Tongue (tissue), 2 donors: ENCODE data around the gene TRIO. TPM values are rescaled to one million over a fixed set of nuclear protein-coding genes. Genes with fewer than 3 reads are reported as not detected.
A peak's percentile ranks its signal among the peaks of the same experiment; 100 is the strongest.

Experiments used
- DNase-seq: peaks from one replicate; pipeline ENCODE4 v3.0.0-alpha.2; 2015
- total RNA-seq: library from RNA; depleted of rRNA; stranded (reverse); fragments of >200 nt; gene quantifications from one replicate; pipeline ENCODE4 v1.2.3, GENCODE V29; 2014

Gene TRIO
- total RNA-seq, 1 donor from 2014 or later, result 188 TPM

DNA sequence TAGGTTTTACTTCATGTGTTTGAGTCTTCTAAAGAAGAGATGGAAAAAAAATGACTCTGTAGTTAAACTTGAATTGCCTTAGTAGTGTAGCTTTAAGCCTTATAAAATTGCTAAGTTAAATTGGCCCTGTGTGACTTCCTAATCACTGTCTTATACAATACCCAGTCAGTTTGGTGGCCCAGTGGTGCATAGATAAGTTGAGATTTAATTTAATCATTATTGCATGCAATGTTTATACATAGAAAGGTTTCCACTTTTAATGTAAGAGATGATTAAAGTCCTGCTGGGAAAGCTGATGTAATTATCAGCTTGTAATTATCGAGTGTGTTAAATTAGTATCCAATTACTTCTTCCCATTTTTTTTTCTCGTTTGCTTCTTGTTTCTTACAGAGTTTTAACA lies 187.1 kb downstream of the TRIO start:
- no peak for DNase-seq

DNA sequence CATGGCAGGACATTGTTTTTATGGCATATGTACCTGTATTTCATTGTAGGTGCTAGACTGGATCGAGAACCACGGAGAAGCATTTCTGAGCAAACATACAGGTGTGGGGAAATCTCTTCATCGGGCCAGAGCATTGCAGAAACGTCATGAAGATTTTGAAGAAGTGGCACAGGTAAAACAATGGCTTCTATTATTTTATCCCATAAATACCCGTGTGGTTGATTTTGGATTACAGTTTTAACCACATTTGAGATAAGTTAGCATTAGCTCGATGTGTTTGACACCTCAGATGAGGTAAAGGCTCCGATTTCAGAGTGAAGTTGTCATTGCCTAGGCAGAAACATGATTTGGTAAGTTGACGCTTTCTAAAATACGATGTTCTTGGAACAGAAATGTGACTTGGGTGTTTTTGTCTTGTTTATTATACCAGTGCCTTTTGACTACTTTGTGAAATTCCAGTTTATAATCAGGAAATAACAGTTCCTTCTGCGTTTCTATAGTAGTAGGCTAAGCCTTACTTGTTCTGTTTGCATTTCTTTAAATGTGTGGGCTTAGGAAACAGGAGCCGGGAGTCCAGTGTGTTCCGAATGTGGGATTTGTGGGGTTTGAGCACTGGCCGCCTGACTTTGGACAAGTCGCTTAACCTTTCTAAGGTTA lies 187.7 kb downstream of the TRIO start:
- DNase-seq, result no peak

DNA sequence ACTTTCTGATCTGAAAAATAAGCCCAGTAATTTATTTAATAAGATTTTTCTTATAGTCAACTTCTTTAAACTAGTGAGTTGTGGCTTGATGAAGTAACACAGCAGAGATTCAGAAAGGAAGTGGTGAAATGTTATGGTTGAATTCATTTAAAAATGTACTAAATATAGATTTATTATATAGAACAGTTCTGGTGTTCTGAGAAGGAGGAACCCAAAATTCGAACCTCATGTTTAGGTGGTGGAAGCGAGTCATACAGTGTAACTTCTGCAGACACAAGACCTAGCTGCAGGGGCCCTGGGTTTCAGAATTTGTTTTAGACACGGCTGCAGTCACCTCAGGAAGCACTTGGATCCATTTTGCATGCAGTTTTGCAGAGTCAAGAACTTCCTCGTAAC lies 188.2 kb downstream of the TRIO start:
- DNase-seq, result no peak

DNA sequence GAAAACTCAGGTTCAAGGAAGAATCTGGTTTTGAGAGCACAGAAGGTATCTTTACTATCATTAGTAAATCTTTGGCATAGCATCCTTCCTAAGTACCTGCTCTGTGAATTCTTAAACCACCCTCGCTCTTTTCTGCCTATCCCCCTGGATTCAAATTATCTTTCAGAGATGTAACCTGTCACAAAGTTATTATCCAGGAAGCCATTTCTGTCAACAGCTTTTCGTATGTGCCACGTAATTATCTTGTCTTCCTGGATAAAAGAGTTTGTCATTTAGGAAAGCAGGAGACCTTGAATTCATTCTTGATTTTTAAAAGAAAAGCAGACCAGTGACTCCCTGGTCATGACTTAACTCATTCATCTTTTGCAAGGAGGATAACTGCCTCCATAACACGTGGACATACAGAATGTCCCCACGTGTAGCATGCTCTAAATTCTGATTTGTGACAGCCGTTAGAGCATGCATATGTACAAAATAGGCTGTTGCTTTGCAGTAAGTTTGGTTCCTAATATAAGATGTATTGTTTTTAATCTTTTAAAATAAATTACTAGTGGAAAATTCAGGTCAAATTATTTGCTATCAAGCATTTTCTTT lies 189.0 kb downstream of the TRIO start:
- DNase-seq, result no peak

GRCh38 chr5:14332746-14333145 lies 189.6 kb downstream of the TRIO start:
- no peak for DNase-seq

GRCh38 chr5:14337593-14337992 lies 194.5 kb downstream of the TRIO start:
- no peak for DNase-seq

GRCh38 chr5:14339468-14339867 lies 196.3 kb downstream of the TRIO start:
- DNase-seq, result no peak

DNA sequence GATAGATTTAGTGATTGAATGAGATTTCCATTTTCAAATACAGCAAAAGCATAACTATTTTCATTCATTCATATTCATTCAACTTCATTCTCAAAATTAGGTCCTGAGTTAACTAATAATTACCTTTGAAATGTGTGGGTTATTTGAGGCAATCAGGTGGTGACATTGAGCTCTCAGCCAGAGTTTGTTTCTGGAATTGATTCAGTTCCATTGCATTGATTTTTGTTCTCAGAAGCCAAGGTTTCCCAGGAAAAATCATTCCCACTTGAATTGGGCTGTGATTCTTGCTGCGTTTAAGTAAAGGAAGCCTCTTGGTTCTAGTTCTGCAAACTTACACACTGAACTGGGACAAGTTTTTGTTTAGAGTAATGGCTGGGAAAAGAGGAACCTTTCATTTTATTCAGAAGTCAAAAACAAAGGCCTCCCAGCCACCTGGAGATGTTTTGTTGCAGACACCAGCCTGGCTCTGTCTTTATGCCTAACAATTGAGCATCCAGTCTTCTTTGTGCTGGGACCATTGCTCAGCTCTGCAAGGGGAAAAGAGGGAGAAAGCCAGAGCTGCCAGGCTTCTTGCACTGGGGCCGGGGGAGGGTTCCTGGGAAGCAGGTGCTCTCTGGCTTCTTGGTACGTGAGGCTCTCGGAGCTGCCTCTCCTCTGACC lies 198.6 kb downstream of the TRIO start:
- DNase-seq, result no peak

DNA sequence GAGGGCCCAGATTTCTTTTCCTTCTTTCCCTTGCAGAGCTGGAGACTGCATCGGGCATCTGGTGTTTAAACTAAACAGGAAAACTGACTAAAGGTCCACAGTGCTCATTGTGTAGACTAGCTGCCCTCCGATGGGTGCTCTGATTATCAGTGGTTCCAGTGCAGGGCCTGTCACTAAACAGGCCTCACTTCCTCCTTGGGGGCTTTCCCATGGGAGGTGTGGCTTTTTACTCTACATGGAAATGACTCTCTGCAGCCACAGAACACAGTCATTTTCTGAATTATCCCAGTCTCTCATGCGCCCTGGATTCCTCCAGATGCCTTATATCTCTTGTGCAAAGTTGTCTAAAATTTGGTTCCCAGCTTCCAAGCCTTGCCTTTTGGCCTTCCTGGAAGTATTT lies 199.2 kb downstream of the TRIO start:
- DNase-seq, result no peak

DNA sequence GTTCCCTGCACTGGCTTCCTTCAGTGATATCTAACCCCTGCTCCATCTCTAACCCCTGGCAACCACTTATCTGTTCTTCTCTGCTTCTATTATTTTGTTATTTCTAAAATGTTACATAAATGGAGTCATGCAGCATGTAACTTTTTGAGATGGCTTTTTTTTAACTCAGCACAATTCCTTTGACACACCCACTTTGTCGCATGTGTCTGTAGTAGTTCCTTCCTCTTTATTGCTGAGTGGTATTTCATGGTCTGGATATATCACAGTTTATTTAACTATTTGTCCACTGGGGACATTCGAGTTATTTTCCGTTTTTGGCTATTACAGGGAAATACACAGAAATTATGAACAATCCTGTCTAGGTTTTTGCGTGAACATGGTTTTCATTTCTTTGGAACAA lies 200.2 kb downstream of the TRIO start:
- no peak for DNase-seq

- DNase-seq, result no peak
Measured at GRCh38 chr5:14347522-14347921, 204.4 kb downstream of the TRIO start.

GRCh38 chr5:14348142-14348541 lies 205.0 kb downstream of the TRIO start:
- DNase-seq, result no peak

- DNase-seq, result no peak
Measured at GRCh38 chr5:14349029-14349428, 205.9 kb downstream of the TRIO start.

DNA sequence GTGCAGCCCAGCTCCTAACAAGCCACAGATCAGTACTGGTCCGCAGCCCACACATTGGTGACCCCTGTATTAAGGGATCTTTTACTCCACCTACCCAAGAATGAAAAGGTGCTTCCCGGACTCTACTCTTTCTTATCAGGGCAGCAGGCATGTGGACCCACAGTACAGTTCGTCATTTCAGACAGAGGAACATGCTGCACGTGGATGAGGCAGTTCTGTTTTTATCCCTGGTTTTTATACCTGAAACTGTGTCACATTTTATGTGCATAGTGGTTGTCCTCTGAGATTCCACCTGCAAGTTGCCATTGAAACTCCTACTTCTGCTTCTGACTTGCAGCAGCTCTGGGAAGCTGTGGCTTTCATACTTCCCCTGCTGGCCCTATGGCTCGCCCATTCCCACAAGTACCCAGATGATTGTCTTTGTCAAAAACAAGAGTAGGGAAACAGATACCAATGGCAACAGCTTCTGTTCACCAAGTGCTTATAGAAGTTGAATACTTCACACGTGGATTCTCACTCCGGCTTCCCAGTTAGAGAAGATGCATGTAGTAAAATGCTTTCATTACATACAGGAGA lies 208.0 kb downstream of the TRIO start:
- DNase-seq, result no peak

DNA sequence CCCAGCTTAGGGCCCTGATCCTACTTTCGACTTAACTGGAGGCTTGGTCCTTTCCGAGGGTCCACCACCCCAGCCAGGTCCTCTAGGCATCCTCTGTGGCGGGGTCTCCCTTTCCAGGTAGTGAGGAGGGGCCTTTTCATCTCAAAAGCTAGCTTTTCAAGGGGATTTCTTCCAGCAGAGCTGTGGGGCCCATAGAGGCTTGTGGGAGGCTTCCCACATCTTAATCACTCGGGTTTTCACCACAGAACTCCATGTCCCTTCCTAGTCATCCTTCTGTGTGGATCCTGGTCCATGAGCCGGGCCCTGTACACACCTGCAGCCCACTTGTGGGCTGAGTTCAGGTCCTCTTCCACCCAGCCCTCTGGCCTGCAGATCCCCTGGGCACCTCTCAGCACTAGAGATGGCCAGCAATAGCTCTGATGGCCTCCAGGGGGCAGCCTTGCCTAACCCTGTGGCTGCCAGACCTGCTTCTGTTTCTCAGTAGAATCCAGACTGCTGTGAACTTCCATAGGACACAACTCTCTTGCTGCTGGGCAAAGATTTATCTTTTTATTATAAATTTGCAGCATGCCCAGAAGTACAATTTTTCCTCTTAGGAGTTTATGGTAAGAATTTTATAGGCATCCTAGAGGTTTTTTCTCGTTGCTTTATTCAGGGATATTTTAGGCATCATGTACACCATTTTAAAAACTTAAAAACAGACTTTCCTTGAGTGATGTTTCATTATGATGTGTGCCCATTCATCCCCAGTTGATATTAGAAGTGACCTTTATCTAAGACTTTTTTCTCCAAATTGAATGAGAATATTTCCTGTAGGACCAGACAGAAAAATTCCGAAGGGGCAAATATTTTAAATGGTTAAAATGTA lies 208.9 kb downstream of the TRIO start:
- peak; percentile 82 for DNase-seq

GRCh38 chr5:14353726-14354474 lies 210.8 kb downstream of the TRIO start:
- DNase-seq, result no peak

DNA sequence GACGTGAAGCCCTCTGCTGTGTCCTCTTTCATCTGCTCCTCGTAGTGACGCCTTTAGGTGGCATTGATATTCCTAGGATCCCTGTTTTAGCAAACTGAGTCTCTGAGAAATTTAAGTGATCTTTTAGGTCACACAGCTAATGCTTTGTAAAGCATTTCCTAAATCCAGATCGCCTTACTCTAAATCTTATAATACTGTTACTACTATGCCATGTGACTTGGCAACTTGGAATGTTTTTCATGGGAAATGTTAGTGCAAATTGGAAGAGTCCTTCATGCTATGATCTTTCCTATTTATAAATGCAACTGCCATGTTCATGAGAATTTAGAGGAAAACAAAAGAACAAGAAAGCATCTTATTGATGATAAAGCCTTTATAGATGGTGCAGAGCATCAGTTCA lies 212.2 kb downstream of the TRIO start:
- peak; percentile 55 for DNase-seq

DNA sequence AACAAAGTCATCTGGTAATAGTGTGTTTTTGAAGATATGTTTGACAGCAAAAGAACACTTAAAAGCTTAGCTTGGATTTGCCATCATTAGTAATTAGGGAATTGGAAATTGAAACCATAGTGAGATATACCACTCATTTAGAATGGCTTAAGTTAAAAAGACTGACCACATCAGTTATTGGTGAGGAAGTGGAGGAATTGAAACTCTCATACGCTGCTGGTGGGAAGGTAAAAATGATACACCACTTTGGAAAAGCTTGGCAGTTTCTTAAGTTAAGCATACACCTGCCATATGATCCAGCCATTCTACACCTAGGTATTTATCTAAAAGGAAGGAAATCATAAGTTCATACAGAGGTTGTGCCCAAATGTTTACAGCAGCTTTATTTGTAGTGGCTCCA lies 213.2 kb downstream of the TRIO start:
- no peak for DNase-seq

GRCh38 chr5:14357441-14357840 lies 214.3 kb downstream of the TRIO start:
- no peak for DNase-seq

DNA sequence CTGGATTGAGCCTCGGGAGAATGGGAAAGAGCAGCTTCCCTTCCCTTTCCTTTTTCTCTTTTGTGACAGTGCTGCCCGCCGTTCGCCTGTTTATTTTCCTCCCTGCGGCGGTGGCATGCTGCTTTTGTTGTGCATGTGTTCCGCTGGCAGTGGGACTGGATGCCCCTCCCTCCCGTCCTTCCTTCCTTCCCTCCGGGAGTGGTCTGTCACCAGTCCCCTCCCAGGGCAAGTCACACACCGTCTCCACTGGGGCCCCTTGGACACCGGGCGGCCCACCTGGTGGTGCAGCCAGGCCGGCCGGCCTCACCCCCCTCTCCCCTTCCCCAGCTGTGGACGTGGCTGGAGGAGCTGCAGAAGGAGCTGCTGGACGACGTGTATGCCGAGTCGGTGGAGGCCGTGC lies 214.7 kb downstream of the TRIO start:
- no peak for DNase-seq

DNA sequence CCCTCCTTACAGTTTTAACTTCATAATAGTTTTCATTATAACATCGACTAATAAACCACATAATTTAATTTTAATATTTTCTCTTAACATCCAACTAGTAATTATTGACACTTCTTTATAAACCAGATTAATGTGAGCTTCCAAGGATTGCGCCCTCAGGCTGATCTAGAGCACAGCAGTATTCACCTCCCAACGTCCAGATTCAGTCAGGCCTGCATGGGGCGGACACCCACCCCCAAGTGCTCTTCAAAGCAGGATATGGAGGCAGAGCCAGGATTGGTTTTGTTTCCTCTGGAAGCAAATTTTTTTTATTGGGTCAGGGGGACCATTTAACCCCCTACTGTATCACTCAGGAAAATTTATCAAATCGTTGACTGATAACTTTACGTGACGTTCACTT lies 215.4 kb downstream of the TRIO start:
- no peak for DNase-seq
